ENCODE results near the gene FNDC3B.

DNA sequence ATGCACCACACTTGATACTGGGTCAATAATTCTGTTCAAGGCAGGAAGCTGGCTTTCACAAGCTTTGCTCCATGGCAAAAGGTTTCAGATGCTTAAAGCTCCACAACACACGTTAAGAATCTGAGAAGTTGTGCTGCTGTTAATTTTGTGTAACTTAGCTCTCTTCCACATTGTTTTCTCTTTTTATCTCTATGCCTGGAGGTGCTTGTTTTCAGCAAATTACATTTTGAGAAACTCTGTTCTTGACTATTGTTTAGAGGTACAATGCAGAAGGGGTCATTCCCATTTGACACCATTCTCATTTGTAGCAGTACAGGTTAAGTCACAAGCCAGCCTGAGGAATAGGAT is 156.0 kb downstream of the FNDC3B start:
- TF ChIP-seq POLR2A (IDR thresholded peaks at IDR 0.05; ENCODE audit: low read depth, low read length) (no peak), POLR2AphosphoS5 (IDR thresholded peaks at IDR 0.05; ENCODE audit: low read depth, low read length) (no peak)

Measured in GM12892 (cell line).